DND-41 (cell line): ENCODE results near the gene TMEM116.

ENCODE experiments used
- ATAC-seq: fragments of 200-7000 bp; cut with Tn5 transposase; 3 replicates; pipeline ENCODE4 v1.9.1; 2021; ENCODE audit warnings: low read depth; ENCODE audit not compliant: insufficient read depth
- DNase-seq: peaks from one replicate; pipeline ENCODE4 v3.0.0-alpha.2; 2020
- H2AFZ ChIP-seq: 2 replicates; pipeline ENCODE4 v1.6.0; 2012; ENCODE audit warnings: low read depth, low read length
- H3K27ac ChIP-seq: 2 replicates; pipeline ENCODE4 v1.5.1; 2012; ENCODE audit warnings: low read length, inconsistent platforms
- H3K27me3 ChIP-seq: fragments of 200-600 bp; sonication (generic); 2 replicates; pipeline ENCODE4 v1.6.0; 2012; ENCODE audit warnings: low read length, mild to moderate bottlenecking, inconsistent platforms; ENCODE audit not compliant: insufficient read depth, poor library complexity
- H3K36me3 ChIP-seq: 2 replicates; pipeline ENCODE4 v1.5.1; 2012; ENCODE audit warnings: low read length, inconsistent platforms; ENCODE audit not compliant: insufficient read depth
- H3K4me1 ChIP-seq: 2 replicates; pipeline ENCODE4 v1.5.1; 2012; ENCODE audit warnings: mild to moderate bottlenecking, low read length; ENCODE audit not compliant: insufficient read depth
- H3K4me2 ChIP-seq: 2 replicates; pipeline ENCODE4 v1.6.0; 2012; ENCODE audit warnings: mild to moderate bottlenecking, moderate library complexity, low read length, inconsistent platforms; ENCODE audit not compliant: insufficient read depth
- H3K4me3 ChIP-seq, 2 experiments: fragments of 200-600 bp in 1 of 2; shearing (Covaris generic) in 1 of 2; 2 replicates each; pipeline ENCODE4 v1.5.1; 2012 to 2016; ENCODE audit warnings: inconsistent platforms in 2 of 2, low read length in 2 of 2, mild to moderate bottlenecking in 2 of 2, low read depth in 1 of 2, moderate library complexity in 1 of 2
- H3K79me2 ChIP-seq: 2 replicates; pipeline ENCODE4 v1.6.0; 2012; ENCODE audit warnings: low read length, inconsistent platforms; ENCODE audit not compliant: insufficient read depth
- H3K9ac ChIP-seq: 2 replicates; pipeline ENCODE4 v1.6.0; 2012; ENCODE audit warnings: low read depth, mild to moderate bottlenecking, inconsistent platforms, low read length, moderate library complexity
- H3K9me3 ChIP-seq: 2 replicates; pipeline ENCODE4 v1.5.1; 2012; ENCODE audit warnings: low read length, moderate library complexity, mild to moderate bottlenecking, inconsistent platforms; ENCODE audit not compliant: insufficient read depth, severe bottlenecking
- H4K20me1 ChIP-seq: 2 replicates; pipeline ENCODE4 v1.6.0; 2012; ENCODE audit warnings: low read length; ENCODE audit not compliant: insufficient read depth
- CTCF ChIP-seq: IDR thresholded peaks from 2 replicates; pipeline ENCODE4 v1.5.1; 2012; ENCODE audit warnings: borderline replicate concordance, low read length, moderate library complexity, mild to moderate bottlenecking; ENCODE audit not compliant: poor library complexity, severe bottlenecking; ENCODE audit errors: extremely low read depth
- EZH2 ChIP-seq: IDR thresholded peaks from 3 replicates; pipeline ENCODE4 v1.6.1; 2012; ENCODE audit warnings: borderline replicate concordance, low read depth, mild to moderate bottlenecking, moderate library complexity, low read length, inconsistent platforms; ENCODE audit not compliant: severe bottlenecking

Gene TMEM116

DNA sequence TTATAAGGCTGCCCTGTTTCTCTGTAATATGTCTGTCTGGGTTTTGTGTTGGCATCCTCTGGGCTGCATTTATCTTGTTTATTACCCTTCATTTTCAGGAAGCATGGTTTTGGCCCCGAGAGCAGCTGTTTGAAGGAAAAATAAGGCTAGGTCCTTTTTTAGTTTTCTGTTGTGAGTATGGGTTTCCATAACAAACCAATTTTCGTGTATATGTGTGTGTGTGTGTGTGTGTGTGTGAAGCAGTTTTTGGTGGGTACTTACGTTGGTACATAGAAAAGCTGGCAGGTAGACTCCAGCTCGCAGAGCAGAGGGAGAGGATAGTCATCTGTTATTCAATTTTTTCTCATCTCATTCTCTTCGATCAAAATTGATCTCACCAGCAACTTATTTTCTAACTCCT lies 118.4 kb downstream of the TMEM116 start:
- no peaks in the 10 kb centered on the region for H3K4me1 ChIP-seq
- no peak for ATAC-seq
- H3K79me2 ChIP-seq, result no peaks in the 10 kb centered on the region
- TF ChIP-seq EZH2, result no peak
- TF ChIP-seq CTCF, result no peak
- DNase-seq, result no peak
- no peaks in the 10 kb centered on the region for H3K9me3 ChIP-seq
- H3K27me3 ChIP-seq, result no peaks in the 10 kb centered on the region
- H3K9ac ChIP-seq, result no peak overlapping the region
- H2AFZ ChIP-seq, result no peak overlapping the region
- H3K27ac ChIP-seq, result no peak overlapping the region
- no peak overlapping the region for H3K4me2 ChIP-seq
- no peak overlapping the region for H3K4me3 ChIP-seq
- H3K36me3 ChIP-seq, result peaks cover 63% of the 10 kb centered on the region
- H4K20me1 ChIP-seq, result no peaks in the 10 kb centered on the region

DNA sequence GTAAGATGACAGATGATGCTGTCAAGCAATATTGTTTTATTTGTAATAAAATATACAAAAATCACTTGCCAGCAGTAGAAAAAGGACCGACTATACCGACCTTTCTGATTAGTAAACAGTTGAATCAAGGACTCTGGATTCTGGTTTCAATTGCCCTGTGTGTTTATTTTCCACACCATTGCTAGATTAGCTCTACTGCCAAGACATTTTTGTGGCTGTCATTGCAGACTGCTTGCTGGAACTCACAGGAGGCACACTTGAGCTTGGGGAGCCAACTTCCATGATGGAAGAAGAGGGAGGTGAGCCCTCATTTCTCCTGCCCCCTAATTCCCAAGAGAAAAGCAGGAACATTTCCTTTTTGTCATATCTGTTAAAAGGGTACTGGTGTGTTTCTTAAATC lies 119.7 kb downstream of the TMEM116 start:
- Histone ChIP-seq H2AFZ (no peak overlapping the region), H3K27ac (no peak overlapping the region), H3K36me3 (peaks cover 73% of the 10 kb centered on the region), H3K9me3 (no peaks in the 10 kb centered on the region), H3K4me1 (no peaks in the 10 kb centered on the region), H3K79me2 (no peaks in the 10 kb centered on the region), H4K20me1 (no peaks in the 10 kb centered on the region), H3K27me3 (no peaks in the 10 kb centered on the region), H3K4me2 (no peak overlapping the region), H3K9ac (no peak overlapping the region), H3K4me3 (no peak overlapping the region)
- no peak for DNase-seq
- ATAC-seq, result no peak
- TF ChIP-seq EZH2 (no peak), CTCF (no peak)

- H3K4me2 ChIP-seq, result no peak overlapping the region
- H3K9ac ChIP-seq, result no peak overlapping the region
- no peaks in the 10 kb centered on the region for H3K9me3 ChIP-seq
- 0 out of 2 replicates have a peak, but pooled peaks cover 3% of the 10 kb centered on the region for H4K20me1 ChIP-seq
- H3K27ac ChIP-seq, result no peak overlapping the region
- H3K4me1 ChIP-seq, result no peaks in the 10 kb centered on the region
- no peak overlapping the region for H2AFZ ChIP-seq
- no peaks in the 10 kb centered on the region for H3K27me3 ChIP-seq
- no peak for TF ChIP-seq EZH2
- no peak for TF ChIP-seq CTCF
- peaks cover 96% of the 10 kb centered on the region for H3K36me3 ChIP-seq
- no peak overlapping the region for H3K4me3 ChIP-seq
- H3K79me2 ChIP-seq, result no peaks in the 10 kb centered on the region
- ATAC-seq (no peak), DNase-seq (no peak)
Observed at GRCh38 chr12:111887926-111888745, 124.8 kb downstream of the TMEM116 start.
